ENCODE measurements around the gene XPOT. TPM values are rescaled to one million over a fixed set of nuclear protein-coding genes. Genes with fewer than 3 reads are reported as not detected.

Gene XPOT
- total RNA-seq, 4 donors from 2014 or later: 23.6 to 75.4 (median 54.1) TPM

DNA sequence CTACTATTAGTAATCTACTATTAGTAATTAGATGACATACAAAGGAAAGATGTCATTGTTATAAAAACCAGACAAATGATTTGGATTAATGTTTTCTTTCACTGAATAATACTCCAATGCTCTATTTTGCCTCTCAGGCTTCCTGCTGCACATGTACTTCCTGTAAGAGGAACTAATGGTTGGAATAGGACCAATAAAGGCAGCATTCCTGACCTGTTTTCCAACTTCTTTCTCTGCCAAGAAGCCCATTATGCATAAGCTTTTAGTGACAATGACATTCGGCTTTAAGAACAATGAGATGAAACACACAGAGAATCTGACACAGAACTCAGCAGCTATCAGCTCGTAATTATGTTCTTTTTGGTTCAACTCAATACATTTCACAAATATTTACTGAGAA lies 8.5 kb upstream of the XPOT start:
- H3K27me3 ChIP-seq: peaks cover 0 to 6% of the 10 kb centered on the region in 2 donors
- H3K27ac ChIP-seq: no peak overlapping the region
- H3K4me3 ChIP-seq: no peak overlapping the region
- no peaks in the 10 kb centered on the region for H3K9me3 ChIP-seq
- TF ChIP-seq POLR2A (IDR thresholded peaks at IDR 0.05) (no peak), CTCF (IDR thresholded peaks at IDR 0.05) (no peak)
- intact Hi-C loops (cut with DNase I; ENCODE audit: low total_unique reads): no loop called here
- no peak for DNase-seq
- H3K36me3 ChIP-seq: no peaks in the 10 kb centered on the region
- no peaks in the 10 kb centered on the region for H3K4me1 ChIP-seq

DNA sequence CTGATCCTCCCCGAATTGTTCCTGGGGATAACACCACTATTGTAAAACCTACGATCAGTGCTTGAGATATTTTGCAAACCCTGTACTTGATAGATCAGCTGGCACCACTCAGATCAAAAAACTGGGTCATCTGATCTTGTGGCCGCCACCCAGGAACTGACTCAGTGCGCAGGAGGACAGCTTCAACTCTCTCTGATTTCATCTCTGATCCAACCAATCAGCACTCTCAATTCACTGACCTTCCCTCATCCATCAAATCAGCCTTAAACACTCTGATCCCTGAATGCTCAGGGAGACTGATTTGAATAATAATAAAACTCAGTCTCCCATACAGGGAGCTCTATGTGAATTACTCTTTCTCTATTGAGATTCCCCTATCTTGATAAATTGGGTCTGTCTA lies 4.2 kb upstream of the XPOT start:
- Histone ChIP-seq H3K4me1 (no peaks in the 10 kb centered on the region), H3K4me3 (no peak overlapping the region), H3K36me3 (no peaks in the 10 kb centered on the region), H3K27me3 (no peaks in the 10 kb centered on the region), H3K9me3 (no peaks in the 10 kb centered on the region), H3K27ac (no peak overlapping the region)
- intact Hi-C loops (cut with DNase I; ENCODE audit: low total_unique reads): no loop called here
- no peak for DNase-seq
- TF ChIP-seq POLR2A (IDR thresholded peaks at IDR 0.05) (no peak), CTCF (IDR thresholded peaks at IDR 0.05) (no peak)

GRCh38 chr12:64402181-64402580 lies 2.0 kb upstream of the XPOT start:
- Histone ChIP-seq H3K27ac (no peak overlapping the region), H3K4me1 (no peaks in the 10 kb centered on the region), H3K4me3 (no peak overlapping the region), H3K27me3 (no peaks in the 10 kb centered on the region), H3K36me3 (no peaks in the 10 kb centered on the region), H3K9me3 (no peaks in the 10 kb centered on the region)
- TF ChIP-seq CTCF (IDR thresholded peaks at IDR 0.05) (no peak), POLR2A (IDR thresholded peaks at IDR 0.05) (no peak)
- intact Hi-C loops (cut with DNase I; ENCODE audit: low total_unique reads): no loop called here
- DNase-seq: no peak

DNA sequence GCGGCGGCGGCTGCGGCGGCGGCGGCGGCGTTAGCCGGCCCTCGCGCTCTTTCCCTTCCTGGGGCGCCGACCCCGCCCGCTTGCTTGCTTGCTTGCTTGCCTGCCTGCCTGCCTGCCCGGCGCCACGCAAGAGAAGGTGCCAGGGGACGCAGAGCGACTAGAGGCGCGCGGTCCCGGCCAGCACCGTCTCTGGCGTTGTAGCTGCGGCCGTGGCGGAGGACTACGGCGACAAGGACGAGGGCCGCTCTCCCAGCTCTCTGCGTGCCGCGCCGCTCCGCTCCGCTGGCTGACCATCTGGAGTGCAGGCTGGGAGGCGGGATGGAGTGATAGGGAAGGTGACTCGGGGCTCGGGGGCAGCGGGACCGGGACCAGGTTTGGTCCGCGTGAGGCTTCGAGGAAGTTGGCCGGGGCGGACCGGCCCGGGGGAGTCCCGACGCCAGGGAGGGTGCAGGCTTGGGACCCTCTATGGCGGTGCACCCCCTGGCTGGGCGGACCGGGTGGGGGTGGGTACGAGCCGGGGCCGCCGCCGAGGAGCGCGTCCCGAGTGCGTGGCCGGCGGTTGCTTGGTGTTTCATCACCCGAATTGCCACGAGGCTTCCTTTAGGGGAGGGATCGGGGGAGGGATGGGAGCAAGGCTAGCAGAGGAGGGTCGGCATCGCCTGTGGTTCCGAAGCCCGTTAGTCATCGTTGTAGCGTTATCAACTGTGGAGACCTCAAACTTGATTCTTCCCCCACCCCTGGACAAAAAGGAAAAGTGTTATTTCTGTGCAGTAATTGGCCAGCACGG lies 471 bp downstream of the XPOT start:
- Histone ChIP-seq H3K4me1 (no peaks in the 10 kb centered on the region), H3K9me3 (no peaks in the 10 kb centered on the region), H3K27ac (peak overlapping the region; percentile 85 to 99), H3K36me3 (no peaks in the 10 kb centered on the region), H3K27me3 (no peaks in the 10 kb centered on the region), H3K4me3 (peak overlapping the region; percentile 67 to 97)
- intact Hi-C loops (cut with DNase I; ENCODE audit: low total_unique reads): no loop called here
- DNase-seq: peak; percentile 60 to 68
- TF ChIP-seq CTCF (IDR thresholded peaks at IDR 0.05): no peak
- peak in 1 of 2 donors; percentile 80 for TF ChIP-seq POLR2A (IDR thresholded peaks at IDR 0.05)

- TF ChIP-seq CTCF (IDR thresholded peaks at IDR 0.05) (no peak), POLR2A (IDR thresholded peaks at IDR 0.05) (no peak)
- Histone ChIP-seq H3K27me3 (no peaks in the 10 kb centered on the region), H3K4me1 (no peaks in the 10 kb centered on the region), H3K36me3 (no peaks in the 10 kb centered on the region), H3K27ac (no peak overlapping the region), H3K9me3 (no peaks in the 10 kb centered on the region), H3K4me3 (no peak overlapping the region)
- intact Hi-C loops (cut with DNase I; ENCODE audit: low total_unique reads): no loop called here
- DNase-seq: no peak
These were observed 3.4 kb downstream of the XPOT start for GRCh38 chr12:64407342-64408223.
